NT2/D1 (cell line): ENCODE measurements around the gene POLR3K.
"Not testable (repeated sequence)": the region's sequence is repeated elsewhere in the genome, so short reads cannot be mapped to it uniquely, and the experiment has no call there.

Experiments
- DNase-seq: peaks from one replicate; pipeline ENCODE4 v3.0.0-alpha.2; 2011; ENCODE audit warnings: low read depth, low spot score
- H3K27me3 ChIP-seq: 2 replicates; pipeline ENCODE4 v1.6.0; 2011; ENCODE audit warnings: mild to moderate bottlenecking; ENCODE audit not compliant: insufficient read length, insufficient read depth
- H3K36me3 ChIP-seq: 2 replicates; pipeline ENCODE4 v1.6.1; 2011; ENCODE audit warnings: mild to moderate bottlenecking, low read length, mixed read lengths; ENCODE audit not compliant: insufficient read depth, insufficient read length
- H3K4me1 ChIP-seq: 2 replicates; pipeline ENCODE4 v1.5.1; 2011; ENCODE audit not compliant: insufficient read depth, insufficient read length
- H3K4me3 ChIP-seq: 2 replicates; pipeline ENCODE4 v1.5.1; 2011; ENCODE audit warnings: low read depth; ENCODE audit not compliant: insufficient read length
- H3K9ac ChIP-seq: 2 replicates; pipeline ENCODE4 v1.6.0; 2011; ENCODE audit warnings: low read depth; ENCODE audit not compliant: insufficient read length
- H3K9me3 ChIP-seq: 2 replicates; pipeline ENCODE4 v1.5.1; 2011; ENCODE audit warnings: mild to moderate bottlenecking, low read length; ENCODE audit not compliant: insufficient read depth
- SUZ12 ChIP-seq: IDR thresholded peaks from 2 replicates; pipeline ENCODE4 v1.6.1; 2011; ENCODE audit not compliant: insufficient read length, insufficient read depth; ENCODE audit errors: extremely low read depth
- YY1 ChIP-seq: IDR thresholded peaks from 2 replicates; pipeline ENCODE4 v1.6.1; 2011; ENCODE audit not compliant: insufficient read length, insufficient read depth
- ZNF274 ChIP-seq: IDR thresholded peaks from 2 replicates; pipeline ENCODE4 v1.6.1; 2011; ENCODE audit warnings: mild to moderate bottlenecking, low read depth, low read length

The POLR3K gene

DNA sequence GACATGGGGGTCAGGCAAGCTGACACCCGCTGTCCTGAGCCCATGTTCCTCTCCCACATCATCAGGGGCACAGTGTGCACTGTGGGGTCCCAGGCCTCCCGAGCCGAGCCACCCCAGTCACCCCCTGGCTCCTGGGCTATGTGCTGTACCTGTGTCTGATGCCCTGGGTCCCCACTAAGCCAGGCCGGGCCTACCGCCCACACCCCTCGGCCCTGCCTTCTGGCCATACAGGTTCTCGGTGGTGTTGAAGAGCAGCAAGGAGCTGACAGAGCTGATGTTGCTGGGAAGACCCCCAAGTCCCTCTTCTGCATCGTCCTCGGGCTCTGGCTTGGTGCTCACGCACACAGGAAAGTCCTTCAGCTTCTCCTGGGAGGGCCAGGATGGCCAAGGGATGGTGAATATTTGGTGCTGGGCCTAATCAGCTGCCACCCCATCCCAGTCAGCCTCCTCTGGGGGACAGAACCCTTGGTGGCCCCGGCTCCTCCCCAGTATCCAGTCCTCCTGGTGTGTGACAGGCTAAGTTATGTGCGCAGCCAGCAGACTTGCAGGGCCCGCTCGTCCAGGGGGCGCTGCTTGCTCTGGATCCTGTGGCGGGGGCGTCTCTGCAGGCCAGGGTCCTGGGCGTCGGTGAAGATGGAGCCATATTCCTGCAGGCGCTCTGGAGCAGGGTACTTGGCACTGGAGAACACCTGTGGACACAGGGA lies 36.2 kb downstream of the POLR3K start:
- not testable (repeated sequence) for DNase-seq

GRCh38 chr16:10772-11171 lies 42.6 kb downstream of the POLR3K start:
- H3K9me3 ChIP-seq, H3K9ac ChIP-seq, H3K4me3 ChIP-seq, DNase-seq, H3K4me1 ChIP-seq, H3K27me3 ChIP-seq, H3K36me3 ChIP-seq: not testable (repeated sequence)

More for the DNA sequence above, 36.2 kb downstream of the POLR3K start:
- not testable (repeated sequence) for H3K9me3 ChIP-seq, H3K4me3 ChIP-seq, H3K9ac ChIP-seq, H3K36me3 ChIP-seq, H3K27me3 ChIP-seq, H3K4me1 ChIP-seq

- H3K36me3 ChIP-seq: no peaks in the 10 kb centered on the region
- no peak overlapping the region for H3K4me3 ChIP-seq
- H3K27me3 ChIP-seq: no peaks in the 10 kb centered on the region
- no peak overlapping the region for H3K9ac ChIP-seq
- peaks cover 6% of the 10 kb centered on the region; the same call in 1 of the 2 replicates for H3K9me3 ChIP-seq
- H3K4me1 ChIP-seq: no peaks in the 10 kb centered on the region
- TF ChIP-seq YY1: no peak
- TF ChIP-seq SUZ12: no peak
- TF ChIP-seq ZNF274: no peak
- DNase-seq: no peak
Measured at GRCh38 chr16:9903-10665, 43.3 kb downstream of the POLR3K start.
